GM12878 (cell line): ENCODE data around the gene RNF169. TPM values are rescaled to one million over a fixed set of nuclear protein-coding genes. Genes with fewer than 3 reads are reported as not detected.

Experiments
- ATAC-seq: fragments of 200-7000 bp; cut with Tn5 transposase; 3 replicates; pipeline ENCODE4 v1.9.1; 2020; ENCODE audit warnings: mild to moderate bottlenecking, moderate library complexity
- BruUV-seq: library from RNA; stranded (reverse); fragments of 400-500 nt; replicated peaks from 2 replicates; lab custom pipeline; 2021; lab: Mats Ljungman, UMichigan
- CTCF ChIA-PET: fragments of 300-600 bp; sonication (Branson Sonifier 250); formaldehyde crosslinking; extraction: SDS; loops from one replicate; lab custom pipeline; 2021; ENCODE audit warnings: inconsistent platforms; lab: Yijun Ruan, JAX
- POLR2A ChIA-PET: fragments of 350-600 bp; formaldehyde crosslinking; extraction: SDS; loops from one replicate; lab custom pipeline; 2021; ENCODE audit warnings: inconsistent platforms; lab: Charles Lee
- RAD21 ChIA-PET: fragments of 300-600 bp; sonication (Branson Sonifier 250); formaldehyde crosslinking; loops from one replicate; lab custom pipeline; 2023; ENCODE audit warnings: antibody characterized with exemption; ENCODE audit not compliant: unreplicated experiment; lab: Charles Lee
- SMC1A ChIA-PET: fragments of 300-600 bp; sonication (Branson Sonifier 250); formaldehyde crosslinking; loops from one replicate; lab custom pipeline; 2023; ENCODE audit not compliant: unreplicated experiment, uncharacterized antibody; lab: Charles Lee
- DNase-seq: peaks from one replicate; pipeline ENCODE4 v3.0.0-alpha.2; 2011; ENCODE audit warnings: low read depth, low spot score
- FAIRE-seq: peaks from 3 replicates; lab custom pipeline; 2011; peaks lifted over from hg19 to GRCh38; lab: Jason Lieb, UNC
- H2AFZ ChIP-seq: 2 replicates; pipeline ENCODE4 v1.6.0; 2011; ENCODE audit warnings: low read depth, low read length, control low read depth; ENCODE audit not compliant: control insufficient read depth
- H3K27ac ChIP-seq: 2 replicates; pipeline ENCODE4 v1.5.1; 2011; ENCODE audit warnings: control low read depth; ENCODE audit not compliant: control insufficient read depth, insufficient read depth
- H3K27me3 ChIP-seq, 2 experiments: replicated peaks in 1 of 2; 2 replicates each; pipeline versions ENCODE4 v1.6.0 to v1.6.1; 2011; ENCODE audit warnings: low read length in 1 of 2; ENCODE audit not compliant: control insufficient read depth in 2 of 2, insufficient read depth in 2 of 2
- H3K36me3 ChIP-seq, 2 experiments: 2 replicates each; pipeline ENCODE4 v1.5.1; 2011; ENCODE audit warnings: low read length in 1 of 2; ENCODE audit not compliant: control insufficient read depth in 2 of 2, insufficient read depth in 2 of 2
- H3K4me1 ChIP-seq: 2 replicates; pipeline ENCODE4 v1.6.1; 2011; ENCODE audit warnings: mild to moderate bottlenecking, low read length, moderate library complexity, mixed read lengths; ENCODE audit not compliant: control insufficient read depth, insufficient read depth
- H3K4me2 ChIP-seq: 2 replicates; pipeline ENCODE4 v1.6.0; 2011; ENCODE audit warnings: control low read depth; ENCODE audit not compliant: control insufficient read depth, insufficient read depth
- H3K4me3 ChIP-seq: fragments of 200-600 bp; sonication (generic); 2 replicates; pipeline ENCODE4 v1.5.1; 2016
- H3K79me2 ChIP-seq: 2 replicates; pipeline ENCODE4 v1.6.0; 2011; ENCODE audit warnings: low read length; ENCODE audit not compliant: control insufficient read depth, insufficient read depth
- H3K9ac ChIP-seq: 2 replicates; pipeline ENCODE4 v1.8.0; 2011; ENCODE audit warnings: low read length, control low read depth, mixed read lengths; ENCODE audit not compliant: control insufficient read depth, insufficient read depth
- H3K9me3 ChIP-seq: replicated peaks from 3 replicates; pipeline ENCODE4 v1.5.1; 2011; ENCODE audit warnings: mild to moderate bottlenecking, low read length; ENCODE audit not compliant: control insufficient read depth, insufficient read depth
- H4K20me1 ChIP-seq: 2 replicates; pipeline ENCODE4 v1.6.0; 2011; ENCODE audit not compliant: control insufficient read depth, insufficient read depth
- BCLAF1 ChIP-seq: fragments of 450-650 bp; IDR thresholded peaks from 2 replicates; pipeline ENCODE4 v1.6.1; 2017; ENCODE audit warnings: antibody characterized with exemption, mild to moderate bottlenecking, moderate library complexity
- SUZ12 ChIP-seq: fragments of 200-600 bp; sonication (generic); IDR thresholded peaks from one replicate; pipeline ENCODE4 v1.6.1; 2018; ENCODE audit warnings: antibody characterized with exemption, mild to moderate bottlenecking; ENCODE audit not compliant: unreplicated experiment
- WGBS: methylation state at CpG from one replicate; pipeline ENCODE4 v1.1.6; 2016; ENCODE audit warnings: low lambda C conversion rate; ENCODE audit not compliant: insufficient replicate concordance, insufficient coverage; ENCODE audit errors: missing lambda C conversion rate; 5-methylcytosine and 5-hydroxymethylcytosine counted together
- in situ Hi-C: fragments of 300-500 bp; cut with MboI; formaldehyde crosslinking; loops from 9 replicates; pipeline ENCODE4 v1.14.3; 2018; ENCODE audit warnings: mixed read lengths
- intact Hi-C: fragments of 100-400 bp; cut with micrococcal nuclease; formaldehyde crosslinking; loops from one replicate; pipeline ENCODE4 v1.14.2; 2022; ENCODE audit not compliant: unreplicated experiment
- polyA plus RNA-seq, 11 experiments: library from polyadenylated mRNA; depleted of rRNA in 4 of 11; unstranded in 6 of 11; stranded (reverse) in 5 of 11; fragments of >200 nt; fragmentation: Nextera tagmentation in 4 of 11; fragmentation: Illumina TruSeq in 1 of 11; extraction: Ambion mirVana in 4 of 11; extraction: Trizol in 1 of 11; gene quantifications; 1 replicate in 1 of 11; 2 replicates in 10 of 11; pipeline versions ENCODE4 v1.2.1 to v1.2.3, GENCODE V29; 2011 to 2016; ENCODE audit warnings: inconsistent platforms in 2 of 11, missing spikeins in 2 of 11, low read depth in 1 of 11
- total RNA-seq, 4 experiments: library from RNA; depleted of rRNA in 3 of 4; stranded (reverse); fragments of >200 nt in 3 of 4; fragmentation: Illumina TruSeq in 1 of 4; extraction: Trizol in 1 of 4; gene quantifications; 2 replicates each; pipeline versions ENCODE4 v1.2.1 to v1.2.3, GENCODE V29; 2013 to 2021

RNF169 gene
- total and polyA plus RNA-seq, 10 of the 15 experiments (the other 5 are each of a cell fraction or from before 2014, with no cell fraction given): 0.32 to 13.2 (median 6.4) TPM

- peak; percentile 46 for TF ChIP-seq SUZ12
- no peak for TF ChIP-seq BCLAF1
- RAD21 ChIA-PET: no interaction called here
- Histone ChIP-seq H3K36me3 (no peaks in the 10 kb centered on the region), H3K4me2 (no peak within 1 kb of the TSS), H3K4me1 (no peaks in the 10 kb centered on the region), H3K9ac (no peak within 1 kb of the TSS), H3K9me3 (no peaks in the 10 kb centered on the region), H2AFZ (no peak within 1 kb of the TSS), H3K79me2 (no peaks in the 10 kb centered on the region), H3K4me3 (no peak within 1 kb of the TSS), H3K27me3 (peaks cover 12 to 17% of the 10 kb centered on the region in 2 experiments), H3K27ac (no peak within 1 kb of the TSS), H4K20me1 (no peaks in the 10 kb centered on the region; the same call in 1 of the 2 replicates)
- CTCF ChIA-PET: no interaction called here
- no peak for ATAC-seq
- FAIRE-seq: no peak
- in situ Hi-C loops: no loop called here
- SMC1A ChIA-PET: interaction anchor here (0.9 kb wide), 1 partner anchor 29 kb away, joined by 4 read pairs; no protein-coding TSS in a partner anchor
- intact Hi-C loops: no loop called here
- no peak for DNase-seq
- POLR2A ChIA-PET: no interaction called here
- BruUV-seq: no TSS peak
- WGBS: 43% methylated on average over 40 of the region's 69 CpGs
Observed at GRCh38 chr11:74731301-74732094, 17.2 kb upstream of the RNF169 start, which contains the start of gene CHRDL2. Gene CHRDL2 (minus strand): TSS chr11:74731426. CDS start chr11:74730888, 538 bp downstream.
